Left ventricle myocardium inferior (tissue), 1 donor: Measurements from ENCODE around the gene CTXN1. TPM values are rescaled to one million over a fixed set of nuclear protein-coding genes. Genes with fewer than 3 reads are reported as not detected.
A peak's percentile ranks its signal among the peaks of the same experiment; 100 is the strongest.

Experiments used
- DNase-seq: peaks from one replicate; pipeline ENCODE4 v3.0.0-alpha.2; 2020
- H3K27ac ChIP-seq: fragments of 200-600 bp; replicated peaks from 2 replicates; pipeline ENCODE4 v1.8.0; 2021
- H3K27me3 ChIP-seq: fragments of 200-600 bp; 2 replicates; pipeline ENCODE4 v1.8.0; 2021; ENCODE audit warnings: low read depth
- H3K36me3 ChIP-seq: fragments of 200-600 bp; 2 replicates; pipeline ENCODE4 v1.8.0; 2021
- H3K4me1 ChIP-seq: fragments of 200-600 bp; 2 replicates; pipeline ENCODE4 v1.8.0; 2021
- H3K4me3 ChIP-seq: fragments of 200-600 bp; 2 replicates; pipeline ENCODE4 v1.8.0; 2021; ENCODE audit warnings: mild to moderate bottlenecking, moderate library complexity
- H3K9me3 ChIP-seq: fragments of 200-600 bp; replicated peaks from 2 replicates; pipeline ENCODE4 v1.8.0; 2021
- CTCF ChIP-seq: fragments of 200-600 bp; IDR thresholded peaks from 2 replicates; pipeline ENCODE4 v1.8.0; 2021; ENCODE audit warnings: antibody characterized with exemption, mild to moderate bottlenecking, borderline replicate concordance
- intact Hi-C: fragments of 100-400 bp; cut with micrococcal nuclease; formaldehyde crosslinking; loops from one replicate; pipeline ENCODE4 v1.11.0; 2022
- total RNA-seq: library from RNA; stranded (reverse); fragmentation: NEBNext Ultra II Directional; extraction: Animal tissue kit (Norgen Biotek cat#: 25700); gene quantifications from one replicate; pipeline ENCODE4 v1.2.1, GENCODE V29; 2021
- donor health status: DM: no; HTN: yes; CAD: no; lungs with severe emphysema.

CTXN1 gene
- total RNA-seq, 1 donor from 2014 or later: 0.22 TPM

- Histone ChIP-seq H3K27ac (no peak overlapping the region), H3K4me3 (peak overlapping the region; percentile 65), H3K36me3 (no peaks in the 10 kb centered on the region), H3K4me1 (peaks cover 8% of the 10 kb centered on the region), H3K27me3 (peaks cover 57% of the 10 kb centered on the region), H3K9me3 (no peaks in the 10 kb centered on the region)
- DNase-seq: no peak
- no peak for TF ChIP-seq CTCF
- intact Hi-C loops: no loop called here
These were observed 37.1 kb downstream of the CTXN1 start for GRCh38 chr19:7888826-7889217.

DNA sequence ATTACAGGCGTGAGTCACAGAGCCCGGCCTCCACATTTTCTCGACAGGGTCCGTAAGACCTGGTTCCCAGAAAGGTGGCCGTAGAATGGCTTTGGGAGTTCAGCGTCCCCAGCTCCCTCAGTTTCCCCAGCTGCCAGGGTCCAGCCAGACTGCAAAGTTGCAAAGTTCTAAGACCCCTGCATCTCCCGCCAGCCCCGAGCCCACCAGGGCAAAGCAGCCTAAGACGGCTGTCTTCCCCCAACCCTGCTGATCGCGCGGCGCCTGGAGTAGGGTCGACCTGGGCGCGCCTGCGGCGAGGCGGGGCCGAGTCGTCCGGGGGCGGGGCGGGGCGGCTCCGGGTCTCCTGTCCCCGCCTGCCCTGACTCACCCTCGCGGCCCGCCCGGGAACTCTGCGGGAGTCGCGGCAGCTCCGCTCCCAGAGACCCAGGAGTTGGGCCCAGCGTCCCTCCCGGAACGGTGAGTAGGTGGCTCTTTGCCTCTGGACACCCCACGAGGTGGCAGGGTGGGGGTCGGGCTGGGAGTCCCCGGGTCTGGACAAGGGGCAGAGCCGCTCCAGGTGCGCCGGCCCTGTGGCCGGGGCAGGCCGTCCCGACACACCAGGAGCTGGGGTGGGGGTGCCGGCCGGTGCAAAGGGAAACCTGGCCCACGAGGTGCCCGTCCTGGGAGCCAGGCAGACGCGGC is 37.6 kb downstream of the CTXN1 start, which contains the start of gene LRRC8E:
TSS of gene LRRC8E (plus strand) at position 366 of the 681 bp plus-strand sequence. CDS start 7,094 bp downstream, outside the sequence.
- H3K4me3 ChIP-seq: peak within 1 kb of the TSS; percentile 65
- peaks cover 8% of the 10 kb centered on the region for H3K4me1 ChIP-seq
- DNase-seq: no peak
- H3K27me3 ChIP-seq: peaks cover 51% of the 10 kb centered on the region
- no peaks in the 10 kb centered on the region for H3K36me3 ChIP-seq
- intact Hi-C loops: no loop called here
- no peak for TF ChIP-seq CTCF
- no peak within 1 kb of the TSS for H3K27ac ChIP-seq
- H3K9me3 ChIP-seq: no peaks in the 10 kb centered on the region

GRCh38 chr19:7887408-7888144 is 38.4 kb downstream of the CTXN1 start:
- Histone ChIP-seq H3K27ac (no peak overlapping the region), H3K9me3 (no peaks in the 10 kb centered on the region), H3K27me3 (peaks cover 44% of the 10 kb centered on the region), H3K4me1 (peaks cover 8% of the 10 kb centered on the region), H3K4me3 (peak overlapping the region; percentile 65), H3K36me3 (no peaks in the 10 kb centered on the region)
- no peak for DNase-seq
- TF ChIP-seq CTCF: no peak
- intact Hi-C loops: no loop called here

DNA sequence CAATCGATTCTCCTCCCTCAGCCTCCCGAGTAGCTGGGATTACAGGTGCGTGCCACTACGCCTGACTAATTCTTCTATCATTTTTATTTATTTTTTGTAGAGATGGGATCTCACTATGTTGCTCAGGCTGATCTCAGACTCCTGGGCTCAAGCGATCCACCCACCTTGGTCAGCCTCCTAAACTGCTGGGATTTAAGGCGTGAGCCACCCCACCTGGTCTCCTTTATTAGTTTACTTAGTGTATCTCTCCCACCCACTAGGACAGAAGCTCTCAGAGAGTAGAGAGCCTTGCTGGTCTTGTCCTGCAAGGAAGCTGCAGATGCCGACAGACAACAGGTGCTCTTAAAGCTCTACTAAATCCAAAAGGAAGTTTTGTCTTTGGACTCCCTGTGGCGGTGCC is 40.1 kb downstream of the CTXN1 start:
- no peak overlapping the region for H3K27ac ChIP-seq
- TF ChIP-seq CTCF: no peak
- H3K36me3 ChIP-seq: no peaks in the 10 kb centered on the region
- intact Hi-C loops: no loop called here
- no peak overlapping the region for H3K4me3 ChIP-seq
- DNase-seq: no peak
- H3K4me1 ChIP-seq: peaks cover 8% of the 10 kb centered on the region
- peaks cover 36% of the 10 kb centered on the region for H3K27me3 ChIP-seq
- H3K9me3 ChIP-seq: peaks cover 3% of the 10 kb centered on the region

DNA sequence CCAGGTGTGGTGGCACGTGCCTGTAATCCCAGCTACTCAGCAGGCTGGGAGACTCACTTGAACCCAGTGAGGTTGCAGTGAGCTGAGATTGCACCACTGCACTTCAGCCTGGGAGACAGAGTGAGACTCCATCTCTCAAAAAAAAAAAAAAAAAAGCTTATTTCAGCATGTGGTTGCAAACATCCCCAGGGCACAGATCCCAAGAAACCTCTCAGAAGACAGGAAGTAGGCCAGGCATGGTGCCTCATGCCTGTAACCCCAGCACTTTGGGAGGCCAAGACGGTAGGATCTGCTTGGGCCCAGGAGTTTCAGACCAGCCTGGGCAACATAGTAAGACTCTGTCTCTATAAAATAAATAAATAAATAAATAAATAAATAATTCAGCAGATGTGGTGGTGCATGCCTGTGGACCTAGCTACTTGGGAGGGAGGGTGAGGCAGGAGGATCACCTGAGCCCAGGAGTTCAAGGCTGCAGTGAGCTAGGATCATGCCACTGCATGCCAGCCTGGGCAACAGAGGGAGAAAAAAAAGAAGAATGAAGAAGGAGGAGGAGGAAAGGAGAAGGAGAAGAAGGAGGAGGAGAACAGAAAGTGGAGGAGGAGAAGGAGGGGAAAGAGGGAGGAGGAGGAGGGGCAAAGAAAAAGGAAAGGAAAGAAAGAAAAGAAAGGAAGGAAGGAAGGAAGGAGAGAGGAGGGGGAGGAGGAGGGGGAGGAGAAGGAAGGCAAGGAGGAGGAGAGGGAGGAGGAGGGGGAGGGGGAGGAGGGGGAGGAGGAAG is 42.0 kb downstream of the CTXN1 start:
- H3K4me1 ChIP-seq: peaks cover 8% of the 10 kb centered on the region
- no peak for TF ChIP-seq CTCF
- peaks cover 3% of the 10 kb centered on the region for H3K9me3 ChIP-seq
- H3K4me3 ChIP-seq: no peak overlapping the region
- no peak overlapping the region for H3K27ac ChIP-seq
- DNase-seq: no peak
- no peaks in the 10 kb centered on the region for H3K36me3 ChIP-seq
- intact Hi-C loops: no loop called here
- H3K27me3 ChIP-seq: peaks cover 24% of the 10 kb centered on the region
